Measurements from ENCODE around the gene RSRP1.
A peak's percentile ranks its signal among the peaks of the same experiment; 100 is the strongest.

The RSRP1 gene

GRCh38 chr1:25232027-25232865, 15.0 kb downstream of the RSRP1 start, which contains the start of gene SYF2:
Gene SYF2, minus strand, starts transcription at chr1:25232502. Its CDS starts 35 bp downstream, at chr1:25232467.
- Histone ChIP-seq H3K9me3 (ENCODE audit: control insufficient read depth, low read length) (no peaks in the 10 kb centered on the region), H3K27me3 (ENCODE audit: control insufficient read depth, insufficient read depth, low read length) (no peaks in the 10 kb centered on the region), H3K9ac (ENCODE audit: low read length) (peak within 1 kb of the TSS; percentile 91), H3K4me3 (ENCODE audit: low read length) (peak within 1 kb of the TSS; percentile 94), H3K36me3 (ENCODE audit: control insufficient read depth, insufficient read depth, low read length) (no peaks in the 10 kb centered on the region), H3K4me1 (ENCODE audit: control insufficient read depth, insufficient read depth, low read length) (peaks cover 23% of the 10 kb centered on the region)

GRCh38 chr1:25223471-25223870, 23.8 kb downstream of the RSRP1 start:
- Histone ChIP-seq H3K4me1 (ENCODE audit: control insufficient read depth, insufficient read depth, low read length) (no peaks in the 10 kb centered on the region), H3K36me3 (ENCODE audit: control insufficient read depth, insufficient read depth, low read length) (no peaks in the 10 kb centered on the region)

GRCh38 chr1:25222606-25223005, 24.6 kb downstream of the RSRP1 start:
- Histone ChIP-seq H3K4me3 (ENCODE audit: low read length) (no peak overlapping the region), H3K4me1 (ENCODE audit: control insufficient read depth, insufficient read depth, low read length) (no peaks in the 10 kb centered on the region), H3K27me3 (ENCODE audit: control insufficient read depth, insufficient read depth, low read length) (no peaks in the 10 kb centered on the region), H3K36me3 (ENCODE audit: control insufficient read depth, insufficient read depth, low read length) (no peaks in the 10 kb centered on the region), H3K9ac (ENCODE audit: low read length) (no peak overlapping the region), H3K9me3 (ENCODE audit: control insufficient read depth, low read length) (no peaks in the 10 kb centered on the region)

More at GRCh38 chr1:25223471-25223870, 23.8 kb downstream of the RSRP1 start:
- no peak overlapping the region for H3K9ac ChIP-seq (ENCODE audit: low read length)
- H3K9me3 ChIP-seq (ENCODE audit: control insufficient read depth, low read length), result no peaks in the 10 kb centered on the region
- H3K27me3 ChIP-seq (ENCODE audit: control insufficient read depth, insufficient read depth, low read length), result no peaks in the 10 kb centered on the region
- H3K4me3 ChIP-seq (ENCODE audit: low read length), result no peak overlapping the region

- Histone ChIP-seq H3K9me3 (ENCODE audit: control insufficient read depth, low read length) (no peaks in the 10 kb centered on the region), H3K4me3 (ENCODE audit: low read length) (no peak overlapping the region), H3K4me1 (ENCODE audit: control insufficient read depth, insufficient read depth, low read length) (no peaks in the 10 kb centered on the region), H3K36me3 (ENCODE audit: control insufficient read depth, insufficient read depth, low read length) (no peaks in the 10 kb centered on the region), H3K27me3 (ENCODE audit: control insufficient read depth, insufficient read depth, low read length) (no peaks in the 10 kb centered on the region), H3K9ac (ENCODE audit: low read length) (no peak overlapping the region)
Measured at GRCh38 chr1:25220666-25221065, 26.6 kb downstream of the RSRP1 start.

- Histone ChIP-seq H3K36me3 (ENCODE audit: control insufficient read depth, insufficient read depth, low read length) (no peaks in the 10 kb centered on the region), H3K9ac (ENCODE audit: low read length) (no peak overlapping the region), H3K9me3 (ENCODE audit: control insufficient read depth, low read length) (no peaks in the 10 kb centered on the region), H3K4me1 (ENCODE audit: control insufficient read depth, insufficient read depth, low read length) (no peaks in the 10 kb centered on the region), H3K4me3 (ENCODE audit: low read length) (no peak overlapping the region), H3K27me3 (ENCODE audit: control insufficient read depth, insufficient read depth, low read length) (no peaks in the 10 kb centered on the region)
Measured at GRCh38 chr1:25219661-25220251, 27.5 kb downstream of the RSRP1 start.

- no peak overlapping the region for H3K9ac ChIP-seq (ENCODE audit: low read length)
- H3K27me3 ChIP-seq (ENCODE audit: control insufficient read depth, insufficient read depth, low read length), result no peaks in the 10 kb centered on the region
- no peaks in the 10 kb centered on the region for H3K4me1 ChIP-seq (ENCODE audit: control insufficient read depth, insufficient read depth, low read length)
- no peaks in the 10 kb centered on the region for H3K9me3 ChIP-seq (ENCODE audit: control insufficient read depth, low read length)
- H3K36me3 ChIP-seq (ENCODE audit: control insufficient read depth, insufficient read depth, low read length), result no peaks in the 10 kb centered on the region
- no peak overlapping the region for H3K4me3 ChIP-seq (ENCODE audit: low read length)
Measured at GRCh38 chr1:25217598-25218232, 29.5 kb downstream of the RSRP1 start.

- H3K36me3 ChIP-seq (ENCODE audit: control insufficient read depth, insufficient read depth, low read length), result no peaks in the 10 kb centered on the region
- no peaks in the 10 kb centered on the region for H3K9me3 ChIP-seq (ENCODE audit: control insufficient read depth, low read length)
- H3K4me1 ChIP-seq (ENCODE audit: control insufficient read depth, insufficient read depth, low read length), result no peaks in the 10 kb centered on the region
- no peak overlapping the region for H3K9ac ChIP-seq (ENCODE audit: low read length)
- H3K27me3 ChIP-seq (ENCODE audit: control insufficient read depth, insufficient read depth, low read length), result no peaks in the 10 kb centered on the region
- no peak overlapping the region for H3K4me3 ChIP-seq (ENCODE audit: low read length)
Measured at GRCh38 chr1:25217015-25217414, 30.2 kb downstream of the RSRP1 start.

- H3K9me3 ChIP-seq (ENCODE audit: control insufficient read depth, low read length), result no peaks in the 10 kb centered on the region
- no peaks in the 10 kb centered on the region for H3K36me3 ChIP-seq (ENCODE audit: control insufficient read depth, insufficient read depth, low read length)
- H3K4me3 ChIP-seq (ENCODE audit: low read length), result no peak overlapping the region
- no peak overlapping the region for H3K9ac ChIP-seq (ENCODE audit: low read length)
- H3K4me1 ChIP-seq (ENCODE audit: control insufficient read depth, insufficient read depth, low read length), result no peaks in the 10 kb centered on the region
- H3K27me3 ChIP-seq (ENCODE audit: control insufficient read depth, insufficient read depth, low read length), result no peaks in the 10 kb centered on the region
Measured at GRCh38 chr1:25216123-25216522, 31.1 kb downstream of the RSRP1 start.

GRCh38 chr1:25212725-25213124, 34.5 kb downstream of the RSRP1 start:
- Histone ChIP-seq H3K36me3 (ENCODE audit: control insufficient read depth, insufficient read depth, low read length) (no peaks in the 10 kb centered on the region), H3K27me3 (ENCODE audit: control insufficient read depth, insufficient read depth, low read length) (peaks cover 5% of the 10 kb centered on the region), H3K4me3 (ENCODE audit: low read length) (no peak overlapping the region), H3K9me3 (ENCODE audit: control insufficient read depth, low read length) (no peaks in the 10 kb centered on the region), H3K9ac (ENCODE audit: low read length) (no peak overlapping the region), H3K4me1 (ENCODE audit: control insufficient read depth, insufficient read depth, low read length) (no peaks in the 10 kb centered on the region)

- no peaks in the 10 kb centered on the region for H3K4me1 ChIP-seq (ENCODE audit: control insufficient read depth, insufficient read depth, low read length)
- no peaks in the 10 kb centered on the region for H3K9me3 ChIP-seq (ENCODE audit: control insufficient read depth, low read length)
- no peak overlapping the region for H3K4me3 ChIP-seq (ENCODE audit: low read length)
- H3K9ac ChIP-seq (ENCODE audit: low read length), result no peak overlapping the region
- H3K27me3 ChIP-seq (ENCODE audit: control insufficient read depth, insufficient read depth, low read length), result peaks cover 5% of the 10 kb centered on the region
- no peaks in the 10 kb centered on the region for H3K36me3 ChIP-seq (ENCODE audit: control insufficient read depth, insufficient read depth, low read length)
Measured at GRCh38 chr1:25210728-25211127, 36.5 kb downstream of the RSRP1 start.

- H3K9me3 ChIP-seq (ENCODE audit: control insufficient read depth, low read length), result no peaks in the 10 kb centered on the region
- no peaks in the 10 kb centered on the region for H3K4me1 ChIP-seq (ENCODE audit: control insufficient read depth, insufficient read depth, low read length)
- H3K27me3 ChIP-seq (ENCODE audit: control insufficient read depth, insufficient read depth, low read length), result peaks cover 5% of the 10 kb centered on the region
- H3K36me3 ChIP-seq (ENCODE audit: control insufficient read depth, insufficient read depth, low read length), result no peaks in the 10 kb centered on the region
- no peak overlapping the region for H3K9ac ChIP-seq (ENCODE audit: low read length)
- no peak overlapping the region for H3K4me3 ChIP-seq (ENCODE audit: low read length)
Measured at GRCh38 chr1:25209516-25209915, 37.7 kb downstream of the RSRP1 start.

GRCh38 chr1:25208561-25209222, 38.6 kb downstream of the RSRP1 start:
- Histone ChIP-seq H3K9ac (ENCODE audit: low read length) (no peak overlapping the region), H3K4me1 (ENCODE audit: control insufficient read depth, insufficient read depth, low read length) (no peaks in the 10 kb centered on the region), H3K36me3 (ENCODE audit: control insufficient read depth, insufficient read depth, low read length) (no peaks in the 10 kb centered on the region), H3K27me3 (ENCODE audit: control insufficient read depth, insufficient read depth, low read length) (peaks cover 5% of the 10 kb centered on the region), H3K9me3 (ENCODE audit: control insufficient read depth, low read length) (no peaks in the 10 kb centered on the region), H3K4me3 (ENCODE audit: low read length) (no peak overlapping the region)
